HG03280 (cell line): ENCODE results near the gene EN1.

Experiments used
- ATAC-seq: cut with Tn5 transposase; IDR thresholded peaks from one replicate; pipeline ENCODE4 v1.9.1; 2021; ENCODE audit warnings: mild to moderate bottlenecking, moderate library complexity; ENCODE audit not compliant: unreplicated experiment

Gene EN1

DNA sequence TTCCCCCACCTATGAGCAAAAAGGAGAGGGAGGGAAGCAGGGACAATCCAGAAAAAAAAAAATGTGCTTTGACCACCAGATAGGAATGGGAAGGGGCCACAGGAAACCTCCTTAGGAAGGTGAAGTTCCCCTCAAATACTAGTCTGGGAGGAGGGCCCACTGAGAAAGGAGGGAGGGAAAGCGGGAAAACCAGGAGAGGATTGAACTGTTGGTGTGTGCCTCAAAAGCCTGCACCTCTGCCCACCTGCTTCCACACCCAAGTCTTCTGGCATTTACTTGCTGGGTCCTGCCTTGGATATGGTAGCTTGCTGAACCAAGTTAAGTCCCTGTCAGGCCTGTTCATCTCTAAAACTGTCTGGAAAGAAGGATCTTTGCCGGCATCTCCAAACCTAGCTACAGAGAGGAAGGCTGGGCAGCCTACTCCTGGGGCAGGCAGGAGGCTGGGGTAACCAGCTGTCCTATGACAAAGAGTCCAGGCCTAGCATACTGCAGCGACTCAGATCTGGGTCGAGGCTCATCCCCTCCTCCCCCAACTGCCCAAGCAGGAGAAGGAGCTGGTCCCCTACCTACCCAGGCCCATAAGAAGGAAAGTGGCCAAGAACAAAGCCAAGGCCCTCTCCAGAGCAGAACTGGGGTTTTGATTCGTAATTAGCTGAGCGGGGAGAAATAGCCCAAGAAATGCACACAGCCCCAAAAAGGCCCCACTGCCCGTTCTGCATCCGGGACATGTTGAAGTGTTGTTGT, 3.0 kb downstream of the EN1 start:
- ATAC-seq, result no peak

- ATAC-seq, result no peak
Observed at GRCh38 chr2:118843483-118844132, 3.8 kb downstream of the EN1 start.

GRCh38 chr2:118842661-118843482, 4.6 kb downstream of the EN1 start:
- no peak for ATAC-seq

DNA sequence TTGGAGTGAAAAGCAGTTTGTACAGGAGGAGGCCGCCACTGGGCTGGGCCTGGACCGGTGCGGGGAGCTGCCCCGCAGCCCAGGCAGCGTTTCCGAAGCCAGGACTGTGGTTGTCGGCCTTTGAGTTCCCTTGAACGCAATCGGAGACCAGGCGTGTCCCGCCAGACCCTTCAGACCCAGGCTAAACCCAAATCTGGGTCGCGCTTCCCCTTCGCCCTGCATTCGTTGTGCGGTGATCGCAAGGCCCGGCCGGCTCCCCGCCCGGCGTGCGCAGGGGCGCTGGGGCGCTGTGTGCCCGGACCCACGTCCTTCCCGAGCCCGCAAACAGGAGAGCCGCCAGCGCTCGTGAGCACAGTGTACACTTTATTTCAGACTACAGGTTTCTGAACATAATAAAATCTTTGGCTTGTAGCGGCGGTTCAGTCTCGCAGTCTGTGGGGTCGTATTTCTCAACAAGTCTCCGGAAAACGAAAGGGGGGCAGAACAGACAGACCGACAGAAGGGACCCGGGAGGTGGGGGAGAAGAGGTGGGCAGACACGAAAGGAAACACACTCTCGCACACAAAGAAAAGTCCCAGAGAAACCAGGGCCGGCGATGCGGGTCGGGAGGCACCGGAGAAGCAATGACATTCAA, 5.5 kb downstream of the EN1 start:
- ATAC-seq, result no peak

GRCh38 chr2:118841450-118841827, 6.0 kb downstream of the EN1 start:
- no peak for ATAC-seq

DNA sequence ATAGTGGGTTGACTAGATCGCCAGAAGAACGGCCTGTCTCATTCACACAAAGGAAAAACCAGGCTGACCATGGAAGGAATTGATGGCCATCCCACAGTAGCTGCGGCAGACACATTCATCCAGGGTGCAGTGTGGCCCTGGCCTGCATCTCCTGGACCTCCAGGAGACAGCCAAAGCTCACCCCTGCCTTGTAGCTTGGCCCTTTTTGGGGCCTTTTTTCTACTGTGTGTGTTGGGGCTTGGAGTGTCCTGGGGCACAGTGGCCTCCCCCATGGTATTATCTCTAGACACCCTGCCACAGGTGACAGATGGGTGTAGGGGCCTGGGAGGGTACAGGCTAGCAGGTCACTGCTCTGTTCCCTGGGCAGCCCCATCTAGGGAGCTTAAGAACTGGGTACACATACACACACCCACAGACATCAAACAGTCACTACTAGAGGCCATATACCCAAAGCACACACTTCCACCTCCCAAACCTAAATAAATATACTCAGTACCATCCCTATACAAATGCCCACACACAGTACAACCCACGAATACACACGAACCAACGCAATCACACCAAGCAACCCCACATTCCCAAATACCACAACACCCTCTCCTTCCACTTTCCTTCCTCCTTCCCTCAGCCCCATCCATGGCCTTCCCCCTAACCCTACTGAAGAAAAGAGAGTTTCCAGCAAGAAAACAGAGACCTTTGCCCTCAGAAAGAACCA, 8.6 kb downstream of the EN1 start:
- no peak for ATAC-seq

GRCh38 chr2:118837621-118838020, 9.8 kb downstream of the EN1 start:
- ATAC-seq, result no peak

DNA sequence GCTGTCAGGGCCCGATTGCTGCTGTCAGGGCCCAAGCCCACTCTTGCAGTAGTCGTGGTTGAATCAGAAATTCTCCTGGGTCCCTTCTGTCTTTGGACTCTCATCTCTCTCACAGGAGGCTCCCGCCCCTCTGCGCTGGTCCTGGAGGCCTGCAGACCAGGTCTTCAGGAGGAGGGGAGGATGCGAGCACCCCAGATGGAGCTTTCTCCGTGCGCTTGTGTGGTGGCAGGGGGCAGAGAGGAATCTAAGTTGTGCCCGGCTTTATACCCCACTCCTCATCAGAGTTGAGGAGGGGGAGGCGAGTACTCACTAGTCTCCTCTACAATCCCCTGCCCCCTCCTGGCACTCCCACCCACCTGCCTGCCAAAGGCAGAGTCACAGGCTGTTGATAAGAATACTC, 10.4 kb downstream of the EN1 start:
- no peak for ATAC-seq

GRCh38 chr2:118836411-118836930, 11.0 kb downstream of the EN1 start:
- ATAC-seq, result no peak

DNA sequence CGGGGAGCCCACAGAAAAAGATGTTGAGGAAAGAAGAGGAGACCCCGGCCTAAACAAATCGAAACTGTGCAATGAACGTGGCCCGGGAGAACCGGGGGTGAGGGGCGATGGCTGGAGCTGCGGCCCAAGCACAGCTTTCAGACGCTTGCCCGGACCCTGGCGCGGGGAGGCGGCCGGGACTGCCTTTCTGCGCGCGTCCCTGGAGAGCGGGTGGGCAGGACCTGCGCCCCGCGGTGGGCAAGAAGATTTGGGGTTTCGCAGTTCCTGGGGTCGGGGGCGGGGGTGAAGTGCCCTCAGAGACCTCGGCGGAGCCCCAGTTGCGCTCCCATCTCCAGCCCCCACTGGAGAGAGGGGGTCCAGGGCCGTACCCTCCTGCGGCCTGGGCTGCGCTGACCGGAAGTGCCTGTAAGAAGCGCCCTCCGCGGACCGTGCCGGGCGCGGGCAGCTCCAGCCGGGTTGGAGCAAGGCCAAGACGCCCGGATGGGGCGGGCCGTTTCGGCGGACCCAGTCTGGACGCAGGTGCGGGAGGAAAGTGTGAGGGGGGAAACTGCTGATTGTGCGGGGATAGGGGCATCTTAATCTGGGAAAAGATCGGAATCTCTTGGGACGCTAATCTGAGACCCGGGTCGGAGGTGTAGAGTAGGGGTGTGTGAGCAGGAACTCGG, 11.6 kb downstream of the EN1 start:
- no peak for ATAC-seq

- no peak for ATAC-seq
Observed at GRCh38 chr2:118834901-118835745, 12.3 kb downstream of the EN1 start.

DNA sequence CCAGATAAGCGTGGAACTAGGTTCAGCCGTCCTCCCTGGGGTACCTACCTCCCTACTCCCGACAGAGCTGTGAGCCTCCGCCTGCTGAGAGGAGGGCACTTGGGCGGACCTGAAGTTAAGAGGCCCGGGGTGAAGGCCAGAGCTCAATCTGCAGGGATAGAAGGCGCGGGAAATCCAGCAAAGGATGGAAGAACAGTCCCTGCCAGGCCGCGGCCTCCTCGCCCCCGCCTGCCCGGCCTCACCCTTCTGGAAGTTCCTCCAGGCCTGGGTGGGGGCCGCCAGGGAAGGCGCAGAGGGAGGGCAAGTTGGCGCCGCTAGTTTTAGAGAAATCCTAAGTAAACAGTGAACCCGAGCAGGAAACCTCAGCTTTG, 13.0 kb downstream of the EN1 start:
- no peak for ATAC-seq

GRCh38 chr2:118833716-118834439, 13.6 kb downstream of the EN1 start:
- ATAC-seq, result no peak

DNA sequence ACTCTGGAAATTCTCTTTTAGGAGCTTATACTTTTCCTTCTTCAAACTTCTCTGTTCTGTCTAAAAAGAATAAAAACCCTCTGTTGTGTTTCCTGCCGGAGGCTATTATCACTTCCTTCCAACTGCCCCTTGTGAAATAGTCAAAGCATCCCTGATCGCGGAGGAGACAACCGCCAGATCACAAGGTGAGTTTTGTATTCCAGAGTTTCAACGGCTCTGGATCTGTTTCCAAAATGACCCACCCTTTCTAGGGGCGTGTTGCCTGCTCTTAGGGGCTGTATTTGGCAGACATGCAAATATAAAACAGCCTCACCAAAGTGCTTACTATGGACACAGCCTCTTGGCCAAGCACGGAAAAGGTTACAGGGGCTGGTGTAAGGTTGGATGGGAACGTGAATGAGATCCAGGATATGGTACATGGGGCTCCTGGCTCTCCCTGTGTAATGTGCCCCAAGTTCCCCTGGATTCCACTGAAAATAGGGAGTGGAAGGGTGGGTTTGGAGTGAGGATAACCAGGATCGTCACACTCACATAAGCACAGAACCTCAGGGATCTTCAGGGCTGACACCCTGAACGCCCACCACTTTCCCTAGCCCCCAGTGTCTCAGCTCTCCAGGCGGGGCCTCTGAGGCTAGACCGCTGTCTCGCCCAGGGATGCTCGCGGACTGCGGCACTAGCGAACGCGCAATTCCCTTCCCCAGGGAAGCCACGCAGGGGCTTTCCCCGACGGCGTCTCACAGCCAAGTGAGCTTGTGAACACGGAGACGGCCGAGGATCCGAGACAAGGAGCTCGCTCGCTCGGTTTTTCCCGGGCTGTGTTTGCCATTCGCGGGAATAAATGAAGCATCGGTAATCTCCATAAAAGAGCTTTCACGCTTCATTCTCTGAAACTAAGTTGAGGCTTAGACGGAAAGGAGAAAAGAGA, 14.4 kb downstream of the EN1 start:
- no peak for ATAC-seq

GRCh38 chr2:118832071-118832790, 15.2 kb downstream of the EN1 start:
- no peak for ATAC-seq

DNA sequence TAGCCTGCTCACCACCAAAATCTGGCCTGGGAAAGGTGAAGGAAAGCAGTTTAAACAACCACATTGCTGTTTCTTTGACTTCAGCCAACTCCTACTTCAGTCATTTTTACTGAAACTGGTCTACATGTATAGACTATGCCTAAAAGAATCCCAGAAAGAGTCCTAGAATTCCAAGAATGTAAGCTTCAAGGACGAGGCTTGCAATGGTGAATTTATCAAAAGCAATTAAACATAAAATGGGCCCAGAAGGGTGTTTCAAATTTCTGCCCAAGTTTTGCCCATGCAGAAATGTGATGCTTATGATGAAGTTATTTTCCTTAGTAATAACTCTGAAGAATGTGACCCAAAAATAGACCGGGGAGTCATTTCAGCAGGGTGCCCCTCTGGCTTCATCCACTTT, 16.6 kb downstream of the EN1 start:
- ATAC-seq, result no peak

GRCh38 chr2:118830118-118830517, 17.3 kb downstream of the EN1 start:
- ATAC-seq, result no peak
